Muscle layer of colon (tissue), 2 donors: ENCODE data around the gene ABCA7.

Experiments
- H3K27ac ChIP-seq: one replicate; pipeline ENCODE4 v1.7.0; 2013; ENCODE audit warnings: low read depth, mild to moderate bottlenecking, low read length, moderate library complexity
- H3K27me3 ChIP-seq, 2 donors: one replicate each; pipeline ENCODE4 v1.7.0; 2013; ENCODE audit warnings: low read length in 2 of 2, mild to moderate bottlenecking in 2 of 2; ENCODE audit not compliant: insufficient read depth in 2 of 2, control insufficient read depth in 1 of 2
- H3K36me3 ChIP-seq: one replicate; pipeline ENCODE4 v1.7.0; 2013; ENCODE audit warnings: mild to moderate bottlenecking, low read length; ENCODE audit not compliant: insufficient read depth
- H3K4me1 ChIP-seq: one replicate; pipeline ENCODE4 v1.7.0; 2013; ENCODE audit warnings: mild to moderate bottlenecking, low read length; ENCODE audit not compliant: insufficient read depth
- H3K4me3 ChIP-seq, 2 donors: one replicate each; pipeline ENCODE4 v1.7.0; 2013; ENCODE audit warnings: low read length in 2 of 2, low read depth in 1 of 2, mild to moderate bottlenecking in 1 of 2, moderate library complexity in 1 of 2
- H3K9ac ChIP-seq: one replicate; pipeline ENCODE4 v1.7.0; 2013; ENCODE audit warnings: low read length
- H3K9me3 ChIP-seq: one replicate; pipeline ENCODE4 v1.7.0; 2013; ENCODE audit warnings: mild to moderate bottlenecking, low read length
- donor health status: abdominal sarcoma.
- donor health status: Adenocarcinoma of cecum.

ABCA7 gene

GRCh38 chr19:1004803-1005664 is 34.9 kb upstream of the ABCA7 start:
- H3K36me3 ChIP-seq: peaks cover 4% of the 10 kb centered on the region
- peaks cover 5% of the 10 kb centered on the region for H3K4me1 ChIP-seq
- H3K9me3 ChIP-seq: no peaks in the 10 kb centered on the region
- H3K4me3 ChIP-seq: no peak overlapping the region
- no peak overlapping the region for H3K9ac ChIP-seq
- H3K27me3 ChIP-seq: peaks cover 8 to 29% of the 10 kb centered on the region in 2 donors
- no peak overlapping the region for H3K27ac ChIP-seq

GRCh38 chr19:1006711-1007398 is 33.1 kb upstream of the ABCA7 start:
- Histone ChIP-seq H3K4me3 (no peak overlapping the region), H3K4me1 (no peaks in the 10 kb centered on the region), H3K27me3 (peaks cover 0 to 14% of the 10 kb centered on the region in 2 donors), H3K36me3 (peaks cover 7% of the 10 kb centered on the region), H3K9ac (no peak overlapping the region), H3K9me3 (no peaks in the 10 kb centered on the region), H3K27ac (no peak overlapping the region)

- H3K9me3 ChIP-seq: no peaks in the 10 kb centered on the region
- peaks cover 0 to 9% of the 10 kb centered on the region in 2 donors for H3K27me3 ChIP-seq
- no peak overlapping the region for H3K9ac ChIP-seq
- H3K27ac ChIP-seq: no peak overlapping the region
- no peaks in the 10 kb centered on the region for H3K4me1 ChIP-seq
- no peak overlapping the region for H3K4me3 ChIP-seq
- peaks cover 7% of the 10 kb centered on the region for H3K36me3 ChIP-seq
These were observed 32.3 kb upstream of the ABCA7 start for GRCh38 chr19:1007399-1008251.

DNA sequence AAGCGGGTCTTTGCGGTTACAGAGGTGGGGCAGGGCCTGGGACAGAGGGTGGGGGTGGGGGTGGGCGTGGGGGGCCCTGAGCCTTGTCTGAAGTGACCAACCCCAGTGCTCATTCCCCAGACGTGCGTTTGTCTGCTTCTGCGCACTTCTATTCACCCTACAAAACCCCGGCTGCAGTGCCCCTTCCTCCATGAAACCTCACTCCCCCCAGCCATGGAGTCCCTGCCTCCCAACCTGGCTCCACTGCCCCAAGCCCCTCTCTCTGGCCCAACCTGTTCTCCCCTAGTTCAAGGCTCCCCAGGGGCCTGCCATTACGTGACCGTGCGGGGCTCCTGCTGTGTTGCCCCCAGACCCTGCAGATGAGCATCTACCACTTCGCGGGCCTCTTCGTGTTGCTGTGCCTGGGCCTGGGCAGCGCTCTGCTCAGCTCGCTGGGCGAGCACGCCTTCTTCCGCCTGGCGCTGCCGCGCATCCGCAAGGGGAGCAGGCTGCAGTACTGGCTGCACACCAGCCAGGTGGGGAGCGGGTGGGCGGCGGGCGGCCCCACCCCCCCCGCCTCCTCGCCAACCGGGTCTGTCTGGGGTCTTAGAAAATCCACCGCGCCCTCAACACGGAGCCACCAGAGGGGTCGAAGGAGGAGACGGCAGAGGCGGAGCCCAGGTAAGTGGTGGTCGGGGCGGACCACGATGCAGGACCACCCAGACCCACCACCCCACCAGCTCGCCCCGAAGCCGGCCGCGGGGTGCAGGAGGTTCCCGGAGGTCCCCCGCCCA is 31.5 kb upstream of the ABCA7 start:
- no peaks in the 10 kb centered on the region for H3K4me1 ChIP-seq
- H3K36me3 ChIP-seq: peaks cover 14% of the 10 kb centered on the region
- H3K9me3 ChIP-seq: no peaks in the 10 kb centered on the region
- no peak overlapping the region for H3K4me3 ChIP-seq
- H3K27me3 ChIP-seq: peaks cover 0 to 2% of the 10 kb centered on the region in 2 donors
- H3K9ac ChIP-seq: no peak overlapping the region
- H3K27ac ChIP-seq: no peak overlapping the region

- H3K27ac ChIP-seq: no peak overlapping the region
- H3K36me3 ChIP-seq: peaks cover 18% of the 10 kb centered on the region
- H3K27me3 ChIP-seq: no peaks in the 10 kb centered on the region
- H3K9me3 ChIP-seq: no peaks in the 10 kb centered on the region
- H3K4me3 ChIP-seq: no peak overlapping the region
- H3K9ac ChIP-seq: no peak overlapping the region
- H3K4me1 ChIP-seq: no peaks in the 10 kb centered on the region
These were observed 30.6 kb upstream of the ABCA7 start for GRCh38 chr19:1009041-1009980.

DNA sequence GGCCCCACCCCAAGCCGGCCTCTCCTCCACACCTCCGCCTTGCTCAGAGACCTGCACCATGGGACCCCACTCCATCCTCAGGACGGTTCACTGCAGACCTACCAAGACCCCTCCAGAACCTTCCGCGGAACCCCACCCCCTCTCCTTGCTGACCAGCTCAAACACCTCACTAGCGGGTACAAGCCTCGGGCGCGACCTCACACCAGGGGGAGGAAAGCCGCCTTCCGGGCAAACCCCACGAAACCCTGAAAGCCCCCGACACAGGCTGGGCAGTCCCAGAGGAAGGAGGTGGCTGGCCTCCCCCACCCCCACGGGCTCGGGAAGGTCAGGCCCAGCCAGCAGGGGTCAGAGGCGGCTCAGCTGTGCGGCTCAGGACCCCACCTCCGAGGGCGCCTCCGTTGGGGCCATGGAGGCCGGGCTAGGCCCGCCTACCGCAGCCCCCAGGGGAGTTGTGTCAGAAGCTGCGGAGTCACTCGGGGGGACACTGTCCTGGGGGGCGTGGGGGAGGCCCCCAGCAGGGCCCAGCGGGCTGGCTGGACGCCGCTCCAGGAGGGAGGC is 29.8 kb upstream of the ABCA7 start:
- Histone ChIP-seq H3K4me1 (no peaks in the 10 kb centered on the region), H3K27me3 (no peaks in the 10 kb centered on the region), H3K27ac (no peak overlapping the region), H3K36me3 (peaks cover 18% of the 10 kb centered on the region), H3K4me3 (no peak overlapping the region), H3K9me3 (no peaks in the 10 kb centered on the region), H3K9ac (no peak overlapping the region)

DNA sequence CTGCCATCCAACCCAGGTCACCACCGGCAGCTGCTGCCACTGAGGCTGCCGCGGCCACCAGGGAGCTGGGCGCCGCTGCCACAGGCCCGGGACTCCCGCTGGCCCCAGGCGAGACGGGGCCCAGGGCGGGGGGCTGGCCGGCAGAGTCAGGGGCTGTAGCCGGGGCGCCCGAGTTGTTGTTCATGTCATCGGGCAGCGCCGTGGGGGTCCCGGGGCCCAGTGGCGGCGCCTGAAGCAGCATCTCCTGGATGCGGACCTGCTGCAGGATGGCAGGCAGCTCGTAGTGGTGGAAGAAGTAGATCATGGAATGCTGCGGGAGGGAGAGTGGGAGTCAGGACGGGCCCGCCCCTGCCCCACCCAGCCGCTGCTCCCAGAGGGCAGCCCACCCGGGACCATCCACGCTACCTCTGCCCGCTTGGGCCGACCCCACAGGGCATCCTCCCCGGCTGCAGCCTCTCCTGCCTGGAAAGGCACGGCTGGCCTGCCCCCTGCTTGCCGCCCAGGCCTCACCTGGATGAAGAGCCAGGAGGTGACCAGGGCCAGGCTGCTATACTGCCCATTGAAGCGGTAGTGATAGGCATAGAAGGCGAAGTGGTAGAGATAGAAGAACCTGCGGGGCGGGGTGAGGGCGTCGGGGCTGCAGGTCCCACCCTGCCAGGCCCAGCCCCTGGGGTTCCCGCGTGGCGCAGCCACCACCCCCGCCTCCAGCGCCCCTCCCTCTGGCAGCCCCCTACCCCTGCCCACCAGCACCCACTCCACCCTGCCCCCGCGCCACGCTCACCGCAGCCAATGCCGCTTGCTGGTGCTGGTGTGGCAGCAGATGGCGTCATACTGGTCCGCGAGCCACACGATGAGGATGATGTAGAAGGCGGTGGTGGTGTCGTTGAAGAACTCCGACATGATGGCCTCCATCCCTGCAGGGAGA is 29.1 kb upstream of the ABCA7 start:
- Histone ChIP-seq H3K27ac (no peak overlapping the region), H3K9me3 (no peaks in the 10 kb centered on the region), H3K4me3 (no peak overlapping the region), H3K9ac (no peak overlapping the region), H3K36me3 (peaks cover 18% of the 10 kb centered on the region), H3K4me1 (no peaks in the 10 kb centered on the region), H3K27me3 (no peaks in the 10 kb centered on the region)

- Histone ChIP-seq H3K36me3 (peaks cover 18% of the 10 kb centered on the region), H3K4me1 (peaks cover 9% of the 10 kb centered on the region), H3K9me3 (no peaks in the 10 kb centered on the region), H3K27ac (no peak overlapping the region), H3K27me3 (no peaks in the 10 kb centered on the region), H3K4me3 (no peak overlapping the region), H3K9ac (no peak overlapping the region)
These were observed 28.0 kb upstream of the ABCA7 start for GRCh38 chr19:1011831-1012333.

GRCh38 chr19:1012334-1012733 is 27.6 kb upstream of the ABCA7 start:
- H3K36me3 ChIP-seq: peaks cover 18% of the 10 kb centered on the region

More at GRCh38 chr19:1012334-1012733, 27.6 kb upstream of the ABCA7 start:
- H3K9me3 ChIP-seq: no peaks in the 10 kb centered on the region
- H3K9ac ChIP-seq: no peak overlapping the region
- H3K4me1 ChIP-seq: peaks cover 13% of the 10 kb centered on the region
- no peaks in the 10 kb centered on the region for H3K27me3 ChIP-seq
- H3K27ac ChIP-seq: no peak overlapping the region
- no peak overlapping the region for H3K4me3 ChIP-seq
